ENCODE results near the gene U2AF1L4.
A peak's percentile ranks its signal among the peaks of the same experiment; 100 is the strongest.

U2AF1L4 gene, protein sequence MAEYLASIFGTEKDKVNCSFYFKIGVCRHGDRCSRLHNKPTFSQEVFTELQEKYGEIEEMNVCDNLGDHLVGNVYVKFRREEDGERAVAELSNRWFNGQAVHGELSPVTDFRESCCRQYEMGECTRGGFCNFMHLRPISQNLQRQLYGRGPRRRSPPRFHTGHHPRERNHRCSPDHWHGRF

DNA sequence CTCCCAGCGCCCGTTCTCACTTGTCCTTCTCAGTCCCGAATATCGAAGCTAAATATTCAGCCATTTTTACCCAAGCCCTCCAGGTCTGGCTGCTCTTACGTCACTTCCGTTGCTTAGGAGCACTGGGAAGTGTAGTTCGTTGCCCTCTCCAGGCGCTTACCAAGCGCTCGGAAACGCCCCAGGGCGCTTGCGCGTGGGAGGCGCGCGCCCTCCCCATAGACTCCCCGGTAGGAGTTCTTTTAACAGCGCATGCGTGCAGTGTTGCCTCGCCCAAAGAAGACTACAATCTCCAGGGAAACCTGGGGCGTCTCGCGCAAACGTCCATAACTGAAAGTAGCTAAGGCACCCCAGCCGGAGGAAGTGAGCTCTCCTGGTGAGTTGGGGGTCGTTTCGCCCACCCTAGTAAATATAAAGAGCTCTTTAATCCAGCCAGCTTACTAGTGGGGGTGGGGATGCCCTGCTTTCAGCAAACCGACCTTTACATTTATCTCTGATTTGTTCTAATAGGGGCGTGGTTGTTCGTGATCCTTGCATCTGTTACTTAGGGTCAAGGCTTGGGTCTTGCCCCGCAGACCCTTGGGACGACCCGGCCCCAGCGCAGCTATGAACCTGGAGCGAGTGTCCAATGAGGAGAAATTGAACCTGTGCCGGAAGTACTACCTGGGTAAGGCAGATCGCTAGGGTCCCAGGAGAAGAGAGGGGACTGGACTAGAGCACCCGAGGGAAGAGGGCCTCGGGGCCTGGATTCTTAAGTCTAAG is at the start of gene U2AF1L4, which contains the start of gene PSENEN:
TSS of gene U2AF1L4 (minus strand) at position 91 of the 759 bp plus-strand sequence. CDS start at position 64, 27 bp downstream.
TSS of gene PSENEN (plus strand) at position 324 of the 759 bp plus-strand sequence. CDS start at position 604, 280 bp downstream.
- peak; percentile 99 for DNase-seq

DNA sequence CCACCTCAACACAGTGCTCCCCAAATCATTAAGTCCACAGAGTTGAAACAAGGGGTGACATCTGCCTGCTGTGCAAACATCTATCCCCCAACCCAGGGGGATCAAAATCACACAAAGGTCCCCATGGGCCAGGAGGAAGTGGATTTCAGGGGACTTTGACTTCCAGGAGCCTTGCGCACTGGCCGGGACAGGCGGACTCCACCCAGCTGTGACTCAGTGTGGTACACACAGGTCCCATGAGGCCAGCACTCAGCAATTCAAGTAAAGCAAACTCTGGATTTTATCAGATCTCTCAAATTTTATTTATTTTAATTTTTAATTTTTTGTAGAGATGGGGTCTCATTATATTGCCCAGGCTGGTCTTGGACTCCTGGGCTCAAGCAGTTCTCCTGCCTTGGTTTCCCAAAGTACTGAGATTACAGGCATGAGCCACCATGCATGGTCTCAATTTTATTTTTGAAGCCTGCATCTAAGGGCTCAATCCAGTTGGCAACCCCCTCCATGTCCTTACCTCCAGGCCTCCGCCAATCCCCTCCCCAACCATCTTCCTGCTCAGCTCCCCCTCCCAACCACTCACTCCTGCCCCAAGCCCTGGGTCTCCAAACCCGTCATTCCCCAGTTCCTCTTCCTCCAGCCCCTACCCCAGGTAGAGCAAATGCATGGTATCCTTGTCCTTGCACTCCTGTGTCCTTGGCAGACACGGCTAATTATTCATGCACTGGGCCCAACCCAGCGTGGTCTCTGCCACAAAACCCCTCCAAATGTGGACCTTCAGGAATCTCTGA is 48.4 kb upstream of the U2AF1L4 start:
- DNase-seq: no peak

- DNase-seq: no peak
These were observed 47.7 kb upstream of the U2AF1L4 start for GRCh38 chr19:35792888-35793287.

DNA sequence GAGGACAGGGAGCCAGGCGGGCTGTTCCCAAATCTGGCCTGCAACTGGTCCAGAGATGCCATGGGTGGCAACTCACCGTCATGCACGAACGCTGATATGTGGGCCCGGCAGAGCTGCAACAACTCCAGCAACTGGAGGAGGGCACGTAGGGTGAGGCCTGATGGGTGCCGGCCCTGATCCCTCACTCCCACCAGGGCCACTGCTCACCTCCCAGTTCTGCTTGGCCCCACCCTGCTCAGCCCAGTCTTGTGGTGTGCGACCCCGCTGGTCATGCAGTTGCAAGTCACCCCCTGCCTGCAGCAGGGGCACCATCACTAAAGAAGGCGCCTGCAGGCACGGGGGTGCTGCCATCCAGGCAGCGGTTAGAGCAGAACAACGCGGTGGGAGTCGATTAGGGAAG is 47.1 kb upstream of the U2AF1L4 start:
- DNase-seq: no peak

GRCh38 chr19:35791814-35792279 is 46.6 kb upstream of the U2AF1L4 start:
- DNase-seq: no peak

DNA sequence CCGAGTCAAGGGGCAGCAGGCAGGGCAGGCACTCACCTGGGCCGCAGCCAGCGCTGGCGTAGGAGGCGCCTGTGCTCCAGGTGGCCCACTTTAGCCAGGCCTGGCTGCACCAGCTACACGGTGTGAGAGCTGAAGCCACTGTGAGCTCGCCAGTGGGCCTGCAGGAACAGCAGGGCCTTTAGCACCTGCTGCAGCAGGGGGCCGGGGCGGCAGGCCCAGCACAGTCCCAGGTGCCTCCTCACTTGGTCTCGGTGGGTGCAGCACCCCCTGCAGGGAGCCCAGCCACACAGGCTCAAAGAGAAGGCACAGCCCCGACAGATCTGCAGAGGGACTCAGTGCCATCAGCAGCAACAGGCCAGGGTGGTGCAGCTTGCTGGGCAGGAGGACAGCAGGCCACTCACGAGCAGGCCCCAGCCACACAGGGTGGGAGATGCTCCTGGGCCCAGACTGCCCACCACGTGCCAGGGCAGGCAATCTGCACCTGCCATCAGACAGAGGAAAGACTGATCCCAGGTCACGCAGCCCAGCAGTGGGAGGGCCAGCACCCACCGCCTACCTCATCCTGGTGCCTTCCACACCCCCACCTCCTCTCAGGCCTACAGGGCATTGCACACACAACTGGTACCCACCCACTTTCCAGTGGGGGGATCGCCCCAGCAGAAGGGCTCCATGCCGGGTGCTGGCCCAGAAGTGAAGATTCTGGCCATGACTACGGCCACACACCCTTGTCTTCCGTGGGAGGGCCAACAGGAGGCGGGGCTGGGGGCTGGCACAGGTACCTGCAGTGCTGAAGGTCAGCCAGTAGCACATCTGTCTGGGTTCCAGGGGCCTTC is 46.0 kb upstream of the U2AF1L4 start:
- DNase-seq: no peak

DNA sequence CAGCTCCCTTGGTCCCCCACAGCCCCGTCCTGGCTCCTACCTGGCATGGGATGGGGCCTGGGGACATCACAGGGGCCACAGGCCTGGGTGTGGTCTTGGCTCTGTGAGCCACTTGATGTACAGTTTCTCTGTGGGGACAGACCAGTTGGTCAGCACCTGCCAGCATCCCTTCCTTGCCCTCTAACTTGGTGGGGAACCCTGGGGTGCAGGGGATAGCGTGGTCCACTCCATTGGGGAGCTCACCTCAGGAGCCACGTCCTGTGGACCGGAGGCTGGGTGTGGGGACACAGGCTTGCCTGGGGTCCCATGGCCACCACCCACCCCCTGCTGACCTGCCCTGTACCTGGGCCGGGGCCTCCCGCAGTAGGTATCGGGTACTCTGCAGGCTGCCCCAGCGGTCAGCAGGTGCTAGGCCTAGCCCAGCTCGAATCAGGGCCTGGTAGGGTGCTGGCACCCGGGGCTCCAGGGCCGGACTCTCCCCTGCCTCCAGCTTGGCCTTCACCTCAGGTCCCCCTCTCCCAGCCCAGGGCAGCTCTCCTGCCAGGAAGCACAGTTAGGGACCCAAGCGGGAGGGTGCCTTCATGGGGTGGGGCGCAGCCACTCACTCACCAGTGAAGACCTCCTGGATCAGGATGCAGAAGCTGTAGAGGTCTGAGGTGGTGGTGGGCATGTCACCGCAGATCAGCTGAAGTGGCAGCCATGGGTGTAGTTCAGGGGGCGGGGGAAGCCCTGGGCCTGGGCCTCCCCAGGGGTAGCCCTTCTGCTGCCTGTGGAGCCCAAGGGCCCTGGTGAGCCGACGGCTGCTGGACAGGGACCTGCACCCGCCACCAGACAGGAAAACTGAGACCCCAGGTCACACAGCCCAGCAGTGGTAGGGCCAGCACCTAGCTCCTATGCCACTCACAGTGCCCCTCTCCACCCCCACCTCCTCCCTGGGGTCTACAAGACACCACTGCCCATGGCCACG is 45.0 kb upstream of the U2AF1L4 start:
- no peak for DNase-seq

- DNase-seq: no peak
These were observed 44.2 kb upstream of the U2AF1L4 start for GRCh38 chr19:35789195-35789977.

GRCh38 chr19:35788205-35788960 is 43.2 kb upstream of the U2AF1L4 start:
- DNase-seq: no peak

- DNase-seq: no peak
These were observed 42.1 kb upstream of the U2AF1L4 start for GRCh38 chr19:35787227-35787799.

DNA sequence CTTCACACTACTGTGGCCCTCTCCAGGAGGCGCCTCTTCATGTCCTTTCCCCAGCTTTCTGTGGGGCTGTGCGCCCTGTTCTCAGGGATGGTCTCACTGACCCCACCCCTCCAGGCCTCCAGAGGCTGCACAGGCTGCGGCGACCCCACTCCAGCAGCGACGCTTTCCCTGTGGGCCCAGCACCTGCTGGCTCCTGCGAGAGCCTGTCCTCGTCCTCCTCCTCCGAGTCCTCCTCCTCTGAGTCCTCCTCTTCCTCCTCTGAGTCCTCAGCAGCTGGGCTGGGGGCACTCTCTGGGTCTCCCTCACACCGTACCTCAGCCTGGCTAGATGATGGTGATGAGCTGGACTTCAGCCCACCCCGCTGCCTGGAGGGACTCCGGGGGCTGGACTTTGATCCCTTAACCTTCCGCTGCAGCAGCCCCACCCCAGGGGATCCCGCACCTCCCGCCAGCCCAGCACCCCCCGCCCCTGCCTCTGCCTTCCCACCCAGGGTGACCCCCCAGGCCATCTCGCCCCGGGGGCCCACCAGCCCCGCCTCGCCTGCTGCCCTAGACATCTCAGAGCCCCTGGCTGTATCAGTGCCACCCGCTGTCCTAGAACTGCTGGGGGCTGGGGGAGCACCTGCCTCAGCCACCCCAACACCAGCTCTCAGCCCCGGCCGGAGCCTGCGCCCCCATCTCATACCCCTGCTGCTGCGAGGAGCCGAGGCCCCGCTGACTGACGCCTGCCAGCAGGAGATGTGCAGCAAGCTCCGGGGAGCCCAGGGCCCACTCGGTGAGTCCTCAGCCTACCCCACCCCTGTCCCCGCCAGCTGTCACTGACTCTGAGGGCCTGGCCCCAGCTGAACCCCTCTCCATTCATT is 41.3 kb upstream of the U2AF1L4 start:
- no peak for DNase-seq

- DNase-seq: no peak
These were observed 40.1 kb upstream of the U2AF1L4 start for GRCh38 chr19:35785339-35785627.

DNA sequence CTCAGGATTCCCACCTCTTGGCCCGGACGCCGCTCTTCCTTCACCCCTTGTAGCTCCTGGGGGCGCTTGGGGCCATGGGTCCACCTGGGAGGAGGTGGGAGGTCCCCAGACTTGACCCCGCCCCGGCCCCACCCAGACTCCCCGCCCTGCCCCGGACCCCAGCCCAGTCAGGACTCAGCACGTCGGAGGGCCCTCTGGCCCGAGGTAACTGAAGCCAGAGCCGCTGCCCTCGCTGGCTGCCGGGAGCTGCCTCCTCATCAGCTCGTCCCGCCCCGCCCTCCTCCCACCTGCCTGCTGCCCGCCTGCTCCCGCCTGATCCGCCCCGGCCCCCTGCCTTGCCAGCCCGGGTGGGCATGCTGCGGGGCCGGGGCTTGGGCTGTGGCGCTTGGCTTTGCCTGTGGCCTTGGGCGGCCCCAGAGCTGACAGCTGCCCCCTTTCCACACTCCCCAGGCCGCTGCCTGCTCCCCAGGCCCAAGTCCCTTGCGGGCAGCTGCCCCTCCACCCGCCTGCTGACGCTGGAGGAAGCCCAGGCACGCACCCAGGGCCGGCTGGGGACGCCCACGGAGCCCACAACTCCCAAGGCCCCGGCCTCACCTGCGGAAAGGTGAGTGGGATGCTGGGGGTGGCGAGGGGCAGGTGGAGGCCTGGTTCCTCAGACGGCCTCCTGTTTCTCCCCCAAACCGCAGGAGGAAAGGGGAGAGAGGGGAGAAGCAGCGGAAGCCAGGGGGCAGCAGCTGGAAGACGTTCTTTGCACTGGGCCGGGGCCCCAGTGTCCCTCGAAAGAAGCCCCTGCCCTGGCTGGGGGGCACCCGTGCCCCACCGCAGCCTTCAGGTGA is 39.5 kb upstream of the U2AF1L4 start:
- DNase-seq: no peak

DNA sequence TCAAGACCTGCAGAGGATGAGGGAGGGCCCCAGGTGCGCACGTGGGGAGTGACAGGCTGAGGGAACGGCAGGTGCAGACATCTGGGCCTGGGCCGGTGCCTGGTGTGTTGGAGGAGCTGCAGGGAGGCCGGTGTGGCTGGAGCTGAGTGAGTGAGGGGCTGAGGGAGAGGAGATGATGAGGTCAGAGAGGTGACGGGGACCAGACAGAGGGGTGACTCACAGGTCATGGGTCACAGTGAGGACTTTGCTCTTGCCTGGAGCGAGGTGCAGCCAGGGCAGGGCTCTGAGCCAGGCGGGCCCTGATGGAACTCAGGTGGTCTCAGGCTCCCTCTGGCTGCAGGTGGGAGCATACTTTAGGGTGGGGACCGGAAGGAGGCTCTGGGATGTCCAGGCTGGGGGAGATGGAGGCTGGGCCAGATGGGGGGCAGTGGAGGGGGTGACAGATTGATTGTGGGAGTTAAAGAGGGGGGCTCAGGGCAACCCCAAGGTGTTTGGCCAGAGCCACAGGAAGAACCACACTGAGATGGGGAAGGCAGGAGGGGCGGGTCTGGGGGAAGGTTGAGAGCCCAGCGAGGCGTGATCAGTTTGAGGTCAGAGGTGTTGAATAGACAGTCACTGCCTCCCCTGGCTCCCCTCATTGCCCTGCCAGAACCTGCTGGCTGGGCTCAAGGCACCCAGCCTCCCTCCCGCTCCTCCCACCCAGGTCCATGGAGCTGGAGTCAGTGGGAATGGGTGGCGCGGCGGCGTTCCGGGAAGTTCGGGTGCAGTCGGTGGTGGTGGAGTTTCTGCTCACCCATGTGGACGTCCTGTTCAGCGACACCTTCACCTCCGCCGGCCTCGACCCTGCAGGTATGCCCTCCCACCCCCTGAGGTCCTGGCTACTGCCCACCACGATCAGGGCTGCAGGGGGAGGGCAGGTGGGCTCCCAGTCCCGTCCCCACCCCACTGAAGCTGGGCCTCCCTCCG is 38.5 kb upstream of the U2AF1L4 start:
- no peak for DNase-seq

DNA sequence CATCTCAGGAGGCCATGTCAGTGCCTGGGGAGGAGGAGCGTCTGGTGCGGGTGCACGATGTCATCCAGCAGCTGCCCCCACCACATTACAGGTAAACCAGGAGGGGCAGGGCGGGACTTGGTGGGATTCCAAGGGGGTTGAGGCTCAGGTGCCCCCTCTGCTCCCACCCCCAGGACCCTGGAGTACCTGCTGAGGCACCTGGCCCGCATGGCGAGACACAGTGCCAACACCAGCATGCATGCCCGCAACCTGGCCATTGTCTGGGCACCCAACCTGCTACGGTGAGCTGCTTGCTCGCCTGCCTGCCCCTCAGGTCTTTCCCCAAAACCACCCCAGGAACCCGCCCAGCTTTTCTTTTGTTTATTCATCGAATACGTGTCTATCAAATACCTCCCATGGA is 37.4 kb upstream of the U2AF1L4 start:
- no peak for DNase-seq

DNA sequence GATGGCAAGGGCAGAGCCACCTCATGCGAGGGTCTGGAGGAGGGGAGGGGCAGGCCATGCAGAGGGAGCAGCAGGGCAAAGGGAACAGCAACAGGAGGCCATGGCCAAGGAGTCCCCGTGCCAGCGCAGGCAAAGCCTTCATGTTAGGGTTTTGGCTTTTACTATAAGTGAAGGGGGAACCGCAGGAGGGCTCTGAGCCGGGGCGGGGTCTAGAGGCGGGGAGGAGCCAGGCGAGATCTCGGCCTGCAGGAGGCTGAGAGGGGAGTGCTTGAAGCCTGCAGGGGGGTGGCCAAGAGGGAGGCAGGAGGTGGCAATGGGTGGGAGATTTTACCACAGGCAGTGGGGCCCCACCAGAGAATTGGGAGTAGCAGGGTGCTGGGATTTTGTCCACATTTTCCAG is 36.4 kb upstream of the U2AF1L4 start:
- DNase-seq: no peak
